DND-41 (cell line): ENCODE measurements around the gene PET100.

ENCODE experiments used
- ATAC-seq: fragments of 200-7000 bp; cut with Tn5 transposase; 3 replicates; pipeline ENCODE4 v1.9.1; 2021; ENCODE audit warnings: low read depth; ENCODE audit not compliant: insufficient read depth
- DNase-seq: peaks from one replicate; pipeline ENCODE4 v3.0.0-alpha.2; 2020
- H2AFZ ChIP-seq: 2 replicates; pipeline ENCODE4 v1.6.0; 2012; ENCODE audit warnings: low read depth, low read length
- H3K27ac ChIP-seq: 2 replicates; pipeline ENCODE4 v1.5.1; 2012; ENCODE audit warnings: low read length, inconsistent platforms
- H3K27me3 ChIP-seq: fragments of 200-600 bp; sonication (generic); 2 replicates; pipeline ENCODE4 v1.6.0; 2012; ENCODE audit warnings: low read length, mild to moderate bottlenecking, inconsistent platforms; ENCODE audit not compliant: insufficient read depth, poor library complexity
- H3K36me3 ChIP-seq: 2 replicates; pipeline ENCODE4 v1.5.1; 2012; ENCODE audit warnings: low read length, inconsistent platforms; ENCODE audit not compliant: insufficient read depth
- H3K4me1 ChIP-seq: 2 replicates; pipeline ENCODE4 v1.5.1; 2012; ENCODE audit warnings: mild to moderate bottlenecking, low read length; ENCODE audit not compliant: insufficient read depth
- H3K4me2 ChIP-seq: 2 replicates; pipeline ENCODE4 v1.6.0; 2012; ENCODE audit warnings: mild to moderate bottlenecking, moderate library complexity, low read length, inconsistent platforms; ENCODE audit not compliant: insufficient read depth
- H3K4me3 ChIP-seq, 2 experiments: fragments of 200-600 bp in 1 of 2; shearing (Covaris generic) in 1 of 2; 2 replicates each; pipeline ENCODE4 v1.5.1; 2012 to 2016; ENCODE audit warnings: inconsistent platforms in 2 of 2, low read length in 2 of 2, mild to moderate bottlenecking in 2 of 2, low read depth in 1 of 2, moderate library complexity in 1 of 2
- H3K79me2 ChIP-seq: 2 replicates; pipeline ENCODE4 v1.6.0; 2012; ENCODE audit warnings: low read length, inconsistent platforms; ENCODE audit not compliant: insufficient read depth
- H3K9ac ChIP-seq: 2 replicates; pipeline ENCODE4 v1.6.0; 2012; ENCODE audit warnings: low read depth, mild to moderate bottlenecking, inconsistent platforms, low read length, moderate library complexity
- H3K9me3 ChIP-seq: 2 replicates; pipeline ENCODE4 v1.5.1; 2012; ENCODE audit warnings: low read length, moderate library complexity, mild to moderate bottlenecking, inconsistent platforms; ENCODE audit not compliant: insufficient read depth, severe bottlenecking
- H4K20me1 ChIP-seq: 2 replicates; pipeline ENCODE4 v1.6.0; 2012; ENCODE audit warnings: low read length; ENCODE audit not compliant: insufficient read depth
- CTCF ChIP-seq: IDR thresholded peaks from 2 replicates; pipeline ENCODE4 v1.5.1; 2012; ENCODE audit warnings: borderline replicate concordance, low read length, moderate library complexity, mild to moderate bottlenecking; ENCODE audit not compliant: poor library complexity, severe bottlenecking; ENCODE audit errors: extremely low read depth
- EZH2 ChIP-seq: IDR thresholded peaks from 3 replicates; pipeline ENCODE4 v1.6.1; 2012; ENCODE audit warnings: borderline replicate concordance, low read depth, mild to moderate bottlenecking, moderate library complexity, low read length, inconsistent platforms; ENCODE audit not compliant: severe bottlenecking

PET100 gene

DNA sequence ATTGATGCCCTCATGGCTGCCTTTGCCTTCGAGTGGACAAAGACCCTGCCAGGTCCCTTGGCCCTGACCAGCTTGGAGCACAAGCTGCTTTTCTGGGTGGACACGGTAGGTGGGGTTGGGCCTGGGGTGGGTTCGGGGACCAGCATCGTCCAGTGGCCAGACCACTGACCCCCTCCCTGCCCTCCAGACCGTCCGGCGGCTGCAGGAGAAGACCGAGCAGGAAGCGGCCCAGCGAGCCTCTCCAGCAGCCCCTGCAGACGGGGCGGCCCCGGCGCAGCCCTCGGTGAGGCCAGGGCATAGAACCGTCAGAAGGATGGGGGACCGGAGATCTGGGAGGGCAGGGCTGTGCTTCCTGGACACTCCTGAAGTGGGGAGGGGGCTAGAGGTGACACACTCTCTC is 23.3 kb upstream of the PET100 start:
- TF ChIP-seq CTCF (no peak), EZH2 (no peak)
- no peak overlapping the region for H3K4me2 ChIP-seq
- no peaks in the 10 kb centered on the region for H4K20me1 ChIP-seq
- no peaks in the 10 kb centered on the region for H3K27me3 ChIP-seq
- no peaks in the 10 kb centered on the region for H3K79me2 ChIP-seq
- H3K4me1 ChIP-seq, result no peaks in the 10 kb centered on the region
- ATAC-seq, result no peak
- H3K36me3 ChIP-seq, result no peaks in the 10 kb centered on the region
- H3K9me3 ChIP-seq, result no peaks in the 10 kb centered on the region
- H3K9ac ChIP-seq, result no peak overlapping the region
- H3K4me3 ChIP-seq, result no peak overlapping the region
- H2AFZ ChIP-seq, result no peak overlapping the region
- no peak overlapping the region for H3K27ac ChIP-seq
- DNase-seq, result no peak

DNA sequence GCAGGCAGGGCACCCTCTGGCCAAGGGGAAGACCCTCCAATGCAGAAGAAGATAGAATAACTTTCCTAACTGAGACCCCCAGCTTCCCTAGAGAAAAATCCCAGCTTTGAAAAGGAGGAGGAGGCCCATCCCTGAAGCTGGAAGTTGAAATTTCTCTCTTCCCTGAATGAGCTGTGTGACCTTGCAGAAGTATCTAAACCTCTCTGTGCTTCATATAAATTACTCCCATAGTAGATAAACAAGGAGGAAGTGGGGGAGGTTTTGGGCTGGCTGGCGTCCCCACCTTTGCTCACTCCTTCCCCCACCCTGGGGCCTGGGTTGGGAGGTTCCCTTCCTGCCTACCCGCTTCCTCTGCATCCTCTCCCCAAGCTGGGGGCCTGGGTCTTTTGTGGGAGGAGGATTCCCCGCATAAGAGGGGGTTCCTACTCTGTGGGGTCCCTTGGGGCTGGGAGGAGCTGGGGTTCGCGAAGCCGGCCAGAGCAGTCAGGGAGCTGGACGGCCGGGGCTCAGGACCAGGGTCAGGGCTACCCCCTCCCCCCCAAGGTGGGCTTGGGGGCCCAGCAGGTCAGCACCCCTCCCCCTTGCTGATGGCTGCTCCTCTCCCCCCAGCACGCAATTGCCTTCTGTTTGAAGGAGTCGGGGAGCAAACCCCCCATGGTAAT is 22.2 kb upstream of the PET100 start:
- no peaks in the 10 kb centered on the region for H3K27me3 ChIP-seq
- H3K9ac ChIP-seq, result no peak overlapping the region
- TF ChIP-seq EZH2 (no peak), CTCF (no peak)
- ATAC-seq (no peak), DNase-seq (no peak)
- H3K36me3 ChIP-seq, result no peaks in the 10 kb centered on the region
- H3K9me3 ChIP-seq, result no peaks in the 10 kb centered on the region
- no peaks in the 10 kb centered on the region for H4K20me1 ChIP-seq
- H3K27ac ChIP-seq, result no peak overlapping the region
- H3K4me1 ChIP-seq, result no peaks in the 10 kb centered on the region
- H3K4me3 ChIP-seq, result no peak overlapping the region
- no peak overlapping the region for H2AFZ ChIP-seq
- no peak overlapping the region for H3K4me2 ChIP-seq
- H3K79me2 ChIP-seq, result no peaks in the 10 kb centered on the region

GRCh38 chr19:7607874-7608560 is 21.6 kb upstream of the PET100 start:
- H3K27ac ChIP-seq, result no peak overlapping the region
- DNase-seq (no peak), ATAC-seq (no peak)
- no peaks in the 10 kb centered on the region for H3K79me2 ChIP-seq
- H3K9ac ChIP-seq, result no peak overlapping the region
- H3K4me3 ChIP-seq, result no peak overlapping the region
- no peaks in the 10 kb centered on the region for H3K36me3 ChIP-seq
- H3K9me3 ChIP-seq, result no peaks in the 10 kb centered on the region
- H3K4me1 ChIP-seq, result no peaks in the 10 kb centered on the region
- no peak overlapping the region for H2AFZ ChIP-seq
- no peak overlapping the region for H3K4me2 ChIP-seq
- TF ChIP-seq EZH2 (no peak), CTCF (no peak)
- H4K20me1 ChIP-seq, result no peaks in the 10 kb centered on the region
- no peaks in the 10 kb centered on the region for H3K27me3 ChIP-seq
